Ecto neural progenitor cell (in vitro differentiated cells): ENCODE data around the gene CDH23.

Experiments used
- DNase-seq: peaks from one replicate; pipeline ENCODE4 v3.0.0-alpha.2; 2018; ENCODE audit warnings: low spot score

The CDH23 gene

GRCh38 chr10:71370031-71370430 lies 26.7 kb upstream of the CDH23 start:
- no peak for DNase-seq

- no peak for DNase-seq
Measured at GRCh38 chr10:71371750-71372166, 25.0 kb upstream of the CDH23 start.

GRCh38 chr10:71372882-71373495 lies 23.7 kb upstream of the CDH23 start:
- no peak for DNase-seq

- no peak for DNase-seq
Measured at GRCh38 chr10:71374481-71375233, 22.1 kb upstream of the CDH23 start.

- no peak for DNase-seq
Measured at GRCh38 chr10:71375952-71376351, 20.8 kb upstream of the CDH23 start.

GRCh38 chr10:71378336-71379117 lies 18.2 kb upstream of the CDH23 start:
- DNase-seq = no peak

GRCh38 chr10:71379118-71379766 lies 17.5 kb upstream of the CDH23 start:
- DNase-seq = no peak

- no peak for DNase-seq
Measured at GRCh38 chr10:71380841-71381240, 15.9 kb upstream of the CDH23 start.

- DNase-seq = no peak
Measured at GRCh38 chr10:71381611-71382010, 15.1 kb upstream of the CDH23 start.

- no peak for DNase-seq
Measured at GRCh38 chr10:71382028-71382427, 14.7 kb upstream of the CDH23 start.

- DNase-seq = no peak
Measured at GRCh38 chr10:71382757-71383156, 14.0 kb upstream of the CDH23 start.

GRCh38 chr10:71383972-71384687 lies 12.6 kb upstream of the CDH23 start:
- peak; percentile 90 for DNase-seq

GRCh38 chr10:71388171-71388570 lies 8.5 kb upstream of the CDH23 start:
- no peak for DNase-seq

- no peak for DNase-seq
Measured at GRCh38 chr10:71388583-71389310, 8.0 kb upstream of the CDH23 start.

- no peak for DNase-seq
Measured at GRCh38 chr10:71389768-71390460, 6.8 kb upstream of the CDH23 start.

GRCh38 chr10:71390461-71390835 lies 6.3 kb upstream of the CDH23 start:
- DNase-seq = no peak

- no peak for DNase-seq
Measured at GRCh38 chr10:71390921-71391690, 5.6 kb upstream of the CDH23 start.

GRCh38 chr10:71391701-71392100 lies 5.0 kb upstream of the CDH23 start:
- no peak for DNase-seq

- DNase-seq = no peak
Measured at GRCh38 chr10:71392292-71392691, 4.4 kb upstream of the CDH23 start.
